HG03175 (cell line): ENCODE measurements around the gene THRAP3.
"Not testable (repeated sequence)": the region's sequence is repeated elsewhere in the genome, so short reads cannot be mapped to it uniquely, and the experiment has no call there.

Source experiments
- ATAC-seq: cut with Tn5 transposase; IDR thresholded peaks from one replicate; pipeline ENCODE4 v1.9.1; 2021; ENCODE audit warnings: mild to moderate bottlenecking, moderate library complexity; ENCODE audit not compliant: unreplicated experiment

Gene THRAP3

DNA sequence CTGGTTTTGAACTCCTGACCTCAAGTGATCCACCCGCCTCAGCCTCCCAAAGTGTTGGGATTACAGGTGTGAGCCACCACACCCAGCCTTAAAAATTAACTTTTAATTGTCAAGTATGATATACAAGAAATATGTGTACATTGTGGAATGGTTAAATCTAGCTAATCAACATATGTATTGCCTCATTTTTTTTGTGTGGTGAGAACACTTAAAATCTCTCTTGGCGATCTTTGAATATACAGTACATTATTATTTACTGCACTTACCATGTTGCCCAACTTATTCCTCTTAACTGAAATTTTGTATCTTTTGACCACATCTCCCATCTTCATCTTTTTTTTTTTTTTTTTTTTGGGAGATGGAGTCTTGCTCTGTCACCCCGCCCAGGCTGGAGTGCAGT lies 23.3 kb downstream of the THRAP3 start:
- ATAC-seq = no peak

DNA sequence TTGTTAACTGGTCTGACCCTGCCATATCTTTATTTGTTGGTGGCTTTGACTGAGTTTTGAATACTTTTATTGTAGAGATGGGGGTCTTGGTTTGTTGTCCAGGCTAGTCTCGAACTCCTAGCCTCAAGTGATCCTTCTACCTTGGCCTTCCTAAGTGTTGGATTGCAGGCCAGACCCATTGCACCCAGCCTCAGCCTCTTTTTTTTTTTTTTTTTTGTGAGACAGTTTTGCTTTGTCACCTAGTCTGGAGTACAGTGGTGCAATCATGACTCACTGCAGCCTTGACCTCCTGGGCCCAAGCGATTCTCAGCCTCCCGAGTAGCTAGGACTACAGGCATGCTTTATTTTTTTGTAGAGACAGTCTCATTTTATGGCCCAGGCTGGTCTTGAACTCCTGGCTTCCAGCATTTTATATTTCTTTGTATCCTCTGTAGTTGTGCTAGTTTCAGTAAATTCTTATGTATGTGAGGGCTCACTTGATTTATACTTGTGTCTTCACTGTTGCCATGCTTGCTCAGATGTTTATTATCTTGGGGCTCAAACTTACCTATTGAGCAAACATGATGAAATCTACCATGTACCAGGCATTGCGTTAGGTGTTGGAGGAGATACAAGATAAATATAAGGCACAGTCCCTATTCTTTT lies 24.1 kb downstream of the THRAP3 start:
- ATAC-seq = no peak

DNA sequence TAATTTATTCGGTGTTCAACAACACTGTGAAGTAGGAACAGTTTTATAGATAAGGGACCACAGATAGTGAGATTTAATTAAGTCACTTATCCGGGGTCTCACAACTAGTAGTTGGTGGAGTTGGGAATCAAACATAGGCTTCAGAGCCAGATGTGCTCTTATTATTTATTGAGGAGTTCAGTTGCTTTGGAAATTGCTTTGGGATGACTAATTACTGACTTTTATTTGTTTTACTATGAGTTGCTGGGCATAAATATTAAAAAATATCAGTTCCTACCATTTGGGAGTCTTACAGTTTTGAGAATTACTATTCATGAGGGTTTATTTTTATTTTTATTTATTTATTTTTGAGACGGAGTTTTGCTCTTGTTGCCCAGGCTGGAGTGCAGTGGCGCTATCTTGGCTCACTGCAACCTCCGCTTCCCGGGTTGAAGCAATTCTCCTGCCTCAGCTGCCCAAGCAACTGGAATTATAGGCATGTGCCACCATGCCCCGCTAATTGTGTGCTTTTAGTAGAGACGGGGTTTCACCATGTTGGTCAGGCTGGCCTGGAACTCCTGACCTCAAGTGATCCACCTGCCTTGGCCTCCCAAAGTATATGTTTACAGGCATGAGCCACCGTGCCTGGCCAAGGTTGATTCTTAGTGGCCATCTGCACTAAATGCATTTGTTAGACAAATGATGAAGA lies 27.7 kb downstream of the THRAP3 start:
- ATAC-seq = no peak

DNA sequence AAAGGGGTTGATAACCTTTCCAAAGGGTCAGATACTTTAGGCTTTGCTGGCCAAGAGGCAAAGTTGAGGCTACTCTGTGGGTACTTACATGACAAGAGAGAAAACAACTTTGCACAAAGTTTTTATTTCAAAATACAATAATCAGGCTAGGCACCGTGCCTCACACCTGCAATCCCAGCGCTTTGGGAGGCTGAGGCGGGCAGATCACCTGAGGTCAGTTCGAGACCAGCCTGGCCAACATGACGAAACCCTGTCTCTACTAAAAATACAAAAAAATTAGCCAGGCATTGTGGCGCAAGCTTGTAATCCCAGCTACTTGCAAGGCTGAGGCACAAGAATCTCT lies 28.2 kb downstream of the THRAP3 start:
- not testable (repeated sequence) for ATAC-seq

DNA sequence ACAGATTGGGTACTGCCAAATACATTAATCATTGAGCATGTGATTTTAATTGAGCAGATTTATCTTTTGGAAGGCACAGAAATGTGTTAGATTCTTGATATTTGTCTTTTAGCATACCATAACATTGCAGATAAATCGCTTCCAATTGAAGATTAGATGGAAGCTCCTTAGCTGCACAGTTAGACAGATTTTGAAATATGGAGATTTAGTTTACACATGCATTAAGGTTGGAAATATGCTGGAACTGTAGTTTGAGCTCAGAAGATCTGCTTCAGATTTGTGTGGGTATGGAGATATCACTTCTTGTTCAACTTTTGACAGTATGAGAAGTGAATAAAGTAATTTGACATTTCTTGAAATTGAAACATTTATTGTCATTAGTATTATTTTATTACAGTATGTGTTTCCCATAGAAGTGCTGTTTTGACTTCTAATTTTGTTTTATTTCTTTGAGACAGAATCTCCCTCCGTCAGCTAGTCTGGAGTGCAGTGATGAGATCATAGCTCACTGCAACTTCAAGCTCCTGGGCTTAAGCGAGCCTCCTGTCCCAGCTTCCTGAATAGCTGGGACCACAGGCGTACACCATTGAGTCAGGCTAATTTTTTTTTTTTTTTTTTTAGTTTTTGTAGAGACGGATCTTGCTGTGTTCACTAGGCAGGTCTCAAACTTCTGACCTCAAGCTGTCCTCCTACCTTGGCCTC lies 29.1 kb downstream of the THRAP3 start:
- no peak for ATAC-seq

DNA sequence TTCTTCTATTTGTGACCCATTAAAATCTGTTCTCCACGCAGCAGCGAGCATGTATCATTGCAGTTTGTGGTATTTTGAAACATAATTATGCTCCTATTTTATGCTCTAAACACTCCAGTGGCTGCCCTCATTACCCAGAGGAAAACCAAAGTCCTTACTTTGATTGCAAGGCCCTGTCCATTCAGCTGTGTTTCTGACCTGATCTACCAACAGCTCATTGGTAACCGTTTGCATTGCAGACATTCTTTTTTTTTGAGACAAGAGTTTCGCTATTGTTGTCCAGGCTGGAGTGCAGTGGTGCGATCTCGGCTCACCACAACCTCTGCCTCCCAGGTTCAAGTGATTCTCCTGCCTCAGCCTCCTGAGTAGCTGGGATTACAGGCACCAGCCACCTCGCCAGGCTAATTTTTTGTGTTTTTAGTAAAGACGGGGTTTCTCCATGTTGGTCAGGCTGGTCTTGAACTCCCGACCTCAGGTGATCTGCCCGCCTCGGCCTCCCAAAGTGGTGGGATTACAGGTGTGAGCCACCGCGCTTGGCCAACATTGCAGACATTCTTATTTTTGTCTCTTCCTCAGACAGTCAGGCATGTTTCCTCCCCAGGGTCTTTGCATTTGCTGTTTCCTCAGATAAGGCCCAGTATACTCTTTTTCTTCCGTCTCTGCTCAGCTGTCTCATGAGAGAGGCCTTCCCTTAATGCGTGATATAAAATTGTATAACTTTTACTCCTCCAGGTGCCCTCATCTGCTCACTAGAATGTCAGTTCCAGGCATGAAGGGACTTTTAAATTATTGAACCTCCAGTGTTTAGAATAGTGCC lies 32.5 kb downstream of the THRAP3 start:
- no peak for ATAC-seq

DNA sequence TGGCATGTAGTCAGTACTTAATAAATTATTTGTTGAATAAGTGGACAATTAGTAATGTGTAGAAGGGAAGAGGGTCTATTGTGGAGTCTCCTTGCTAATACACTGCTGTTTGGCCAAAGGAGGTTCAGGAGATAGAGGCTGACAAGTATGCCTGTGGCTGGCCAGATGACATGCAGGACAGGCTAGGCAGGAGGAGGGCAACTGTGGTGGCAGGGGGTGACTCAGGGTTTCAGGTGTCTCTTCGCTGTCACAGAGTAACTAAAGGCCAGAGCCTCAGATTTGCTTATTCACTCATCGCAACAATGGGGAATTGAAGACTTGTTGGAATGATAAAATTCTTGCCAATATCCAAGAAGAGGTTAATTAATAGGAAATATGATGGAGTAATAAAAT lies 33.1 kb downstream of the THRAP3 start:
- no peak for ATAC-seq

DNA sequence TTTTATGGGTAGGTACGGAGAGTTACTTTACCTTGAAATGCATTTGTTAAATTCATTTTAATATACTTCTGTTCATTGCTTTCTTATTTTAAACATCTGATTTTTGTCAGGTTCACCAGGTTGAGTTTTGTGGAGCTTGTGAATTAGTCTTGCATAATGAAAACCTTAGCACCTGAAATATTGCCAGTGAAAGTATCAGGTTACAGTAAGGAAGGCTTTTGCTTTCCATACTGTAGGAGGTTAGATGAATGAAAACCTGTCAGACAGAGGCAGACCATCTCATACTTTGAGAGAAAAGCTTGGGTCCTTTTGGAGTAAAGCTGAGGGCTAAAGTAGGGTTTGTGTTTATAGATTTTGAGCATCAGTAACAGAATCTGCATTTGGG lies 34.7 kb downstream of the THRAP3 start:
- ATAC-seq = no peak

DNA sequence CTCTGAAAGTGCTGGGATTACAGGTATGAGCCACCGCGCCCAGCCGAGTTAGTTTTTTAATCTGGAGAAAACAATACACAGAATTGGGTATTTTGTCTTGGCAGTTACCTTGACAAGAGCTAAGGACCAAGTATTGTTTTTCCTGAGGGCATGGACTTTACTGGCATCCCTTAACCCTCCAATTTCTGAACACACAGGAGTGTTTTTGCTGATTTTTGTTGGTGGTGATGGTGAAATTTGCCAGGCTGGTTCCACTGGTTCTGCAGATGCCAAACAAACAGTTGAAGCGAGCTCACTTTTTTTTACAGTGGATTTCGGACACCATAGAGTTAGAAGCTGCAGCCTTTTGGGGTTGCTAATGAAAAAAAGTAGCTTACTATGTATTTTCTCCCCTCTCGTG lies 44.7 kb downstream of the THRAP3 start:
- ATAC-seq = no peak

DNA sequence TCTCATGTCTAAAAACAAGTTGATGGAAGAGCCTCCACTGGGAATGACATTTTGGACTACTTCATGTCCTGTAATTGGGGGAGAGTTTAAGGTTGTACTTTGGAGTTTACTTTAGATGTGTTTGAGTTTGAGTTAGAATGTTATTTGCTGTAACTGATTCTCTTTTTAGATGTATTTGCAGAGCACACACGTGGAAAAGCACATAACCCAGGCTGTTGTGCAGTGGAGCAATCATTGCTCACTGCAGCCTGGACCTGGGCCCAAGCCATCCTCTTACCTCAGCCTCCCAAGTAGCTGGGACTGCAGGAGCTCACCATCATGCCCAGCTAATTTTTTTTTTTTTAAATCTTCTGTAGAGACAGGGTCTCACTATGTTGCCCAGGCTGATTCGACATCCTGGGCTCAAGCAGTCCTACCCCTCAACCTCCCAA lies 45.2 kb downstream of the THRAP3 start:
- ATAC-seq = no peak

DNA sequence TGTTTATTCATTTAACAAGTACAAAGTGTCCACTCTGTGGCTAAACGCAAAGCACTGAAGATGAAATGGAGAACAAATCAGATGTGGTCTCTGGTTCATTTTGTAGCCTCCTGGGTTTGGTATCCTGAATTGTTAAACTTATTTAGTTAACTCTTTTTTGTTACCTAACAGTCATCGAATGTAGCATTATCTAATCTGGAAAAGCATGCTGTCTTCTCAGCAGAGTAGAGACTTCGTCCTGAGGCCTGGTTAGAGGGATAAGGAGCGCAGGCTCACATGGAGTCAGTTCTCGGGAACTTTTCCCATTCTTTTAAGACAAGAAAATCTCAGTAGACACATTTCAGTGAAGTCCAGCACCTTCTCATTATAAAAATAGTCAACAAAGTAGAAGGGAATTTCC lies 48.8 kb downstream of the THRAP3 start:
- no peak for ATAC-seq

DNA sequence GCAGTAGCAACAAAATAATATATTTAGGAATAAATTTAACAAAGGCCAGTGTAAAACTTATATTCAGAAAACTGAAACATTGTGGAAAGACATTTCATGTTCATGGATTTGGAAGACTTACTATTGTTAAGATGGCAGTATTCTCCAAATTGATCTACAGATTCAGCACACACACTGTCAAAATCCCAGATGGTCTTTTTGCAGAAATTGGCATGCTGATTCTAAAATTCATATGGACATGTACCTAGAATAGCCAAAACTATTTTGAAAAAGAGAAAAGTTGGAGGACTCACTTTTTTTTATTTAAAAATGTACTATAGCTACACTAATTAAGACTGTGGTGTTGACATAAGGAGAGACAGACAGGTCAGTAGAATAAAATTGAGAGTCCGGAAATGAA lies 50.0 kb downstream of the THRAP3 start:
- ATAC-seq = no peak

DNA sequence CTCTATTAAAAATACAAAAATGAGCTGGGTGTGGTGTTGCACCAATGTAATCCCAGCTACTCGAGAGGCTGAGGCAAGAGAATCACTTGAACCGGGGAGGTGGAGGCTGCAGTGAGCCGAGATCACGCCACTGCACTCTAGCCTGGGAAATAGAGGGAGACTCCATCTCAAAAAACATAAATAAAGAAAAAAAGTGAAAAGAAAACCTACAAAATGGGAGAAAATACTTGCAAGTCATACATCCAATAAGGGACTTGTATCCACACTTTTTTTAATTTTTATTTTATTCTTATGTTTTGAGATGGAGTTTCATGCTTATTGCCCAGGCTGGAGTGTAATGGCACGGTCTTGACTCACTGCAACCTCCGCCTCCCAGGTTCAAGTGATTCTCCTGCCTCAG lies 52.4 kb downstream of the THRAP3 start:
- no peak for ATAC-seq

DNA sequence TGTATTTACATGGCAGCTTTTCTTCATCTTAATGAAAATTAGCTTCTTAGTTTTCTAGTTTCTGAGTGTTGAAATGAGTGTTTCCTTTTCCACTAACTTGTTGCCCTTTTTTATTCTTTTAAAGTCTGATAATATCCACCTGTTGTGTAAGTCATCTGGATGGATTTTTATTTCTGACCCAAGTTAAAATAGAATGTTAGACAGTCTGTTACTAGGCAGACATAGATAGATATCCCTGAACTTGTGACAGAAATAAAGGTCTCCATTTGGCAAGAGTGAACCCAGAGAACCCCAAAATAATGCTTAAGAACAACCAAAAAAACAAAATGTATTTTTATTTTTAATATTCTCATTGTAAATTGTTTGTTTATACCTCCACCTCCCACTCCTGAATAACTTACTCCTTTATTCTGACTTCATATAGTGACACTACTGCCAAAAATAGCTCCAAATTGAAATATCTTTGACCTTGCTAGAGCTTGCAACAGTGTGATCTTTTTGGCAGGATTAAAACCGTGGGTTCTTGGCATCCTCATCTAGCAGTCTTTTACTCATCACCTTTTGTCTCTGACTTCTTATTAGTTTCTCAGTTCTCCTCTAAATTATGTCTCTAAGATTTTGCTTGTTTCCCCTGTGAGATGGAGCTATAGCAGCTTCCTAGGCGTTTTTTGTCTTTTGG lies 55.0 kb downstream of the THRAP3 start:
- ATAC-seq = no peak

DNA sequence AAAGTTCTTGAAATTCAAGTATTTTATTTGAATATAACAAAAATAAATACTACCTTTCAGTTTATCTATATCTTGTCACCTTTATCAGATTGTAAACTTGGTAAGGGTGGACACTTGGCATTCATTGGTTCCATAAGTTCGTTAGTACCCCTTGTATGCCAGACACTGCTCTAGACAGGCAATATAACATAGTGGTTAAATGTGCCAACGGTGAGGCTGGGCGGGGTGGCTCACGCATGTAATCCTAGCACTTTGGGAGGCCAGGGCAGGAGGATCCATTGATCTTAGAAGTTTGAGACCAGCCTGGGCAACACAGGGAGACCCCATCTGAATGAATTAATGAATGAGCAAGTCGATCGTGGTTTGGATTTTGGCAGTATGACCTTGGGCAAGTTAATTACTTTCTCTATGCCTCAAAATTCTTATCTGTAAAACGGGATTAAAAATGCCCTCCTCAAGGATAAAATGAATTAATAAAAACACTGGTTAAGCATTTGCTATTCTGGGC lies 55.6 kb downstream of the THRAP3 start:
- no peak for ATAC-seq

DNA sequence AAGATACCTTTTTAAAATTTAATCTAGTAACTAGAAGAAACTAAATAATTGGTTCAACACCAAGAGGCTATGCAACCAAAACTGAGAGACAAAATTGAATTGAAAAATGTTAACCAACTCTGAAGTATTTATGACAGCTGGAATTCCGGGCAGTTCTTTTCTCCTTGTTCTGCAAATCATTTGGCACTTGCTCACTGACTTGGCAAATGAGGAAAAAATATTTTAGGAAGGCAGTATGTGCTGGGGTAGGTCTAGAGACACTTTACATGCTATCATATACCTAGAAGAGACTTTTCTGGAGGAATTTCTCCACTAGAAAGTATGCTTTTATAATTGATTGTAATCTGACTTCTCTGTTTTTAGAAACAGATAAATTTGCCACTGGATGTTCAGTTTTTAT lies 59.8 kb downstream of the THRAP3 start:
- no peak for ATAC-seq

DNA sequence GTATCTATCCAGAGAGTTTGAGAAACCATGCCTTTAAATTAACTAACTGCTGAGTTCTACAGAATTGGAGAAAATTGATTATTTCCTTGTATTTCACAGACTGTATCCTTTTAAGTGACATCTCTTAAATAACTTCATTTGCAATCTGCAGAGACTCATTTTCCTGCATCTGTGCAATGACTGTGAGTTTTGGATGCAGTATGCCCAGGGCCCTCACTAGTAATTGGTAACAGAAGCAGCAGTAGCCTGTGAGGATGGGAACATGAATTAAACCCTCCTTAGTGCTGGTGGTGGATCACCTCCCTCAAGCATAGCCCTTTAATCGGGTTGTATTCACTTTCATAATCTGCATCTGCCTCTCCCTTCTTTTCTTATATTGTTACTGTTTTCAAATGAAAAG lies 60.3 kb downstream of the THRAP3 start:
- no peak for ATAC-seq

DNA sequence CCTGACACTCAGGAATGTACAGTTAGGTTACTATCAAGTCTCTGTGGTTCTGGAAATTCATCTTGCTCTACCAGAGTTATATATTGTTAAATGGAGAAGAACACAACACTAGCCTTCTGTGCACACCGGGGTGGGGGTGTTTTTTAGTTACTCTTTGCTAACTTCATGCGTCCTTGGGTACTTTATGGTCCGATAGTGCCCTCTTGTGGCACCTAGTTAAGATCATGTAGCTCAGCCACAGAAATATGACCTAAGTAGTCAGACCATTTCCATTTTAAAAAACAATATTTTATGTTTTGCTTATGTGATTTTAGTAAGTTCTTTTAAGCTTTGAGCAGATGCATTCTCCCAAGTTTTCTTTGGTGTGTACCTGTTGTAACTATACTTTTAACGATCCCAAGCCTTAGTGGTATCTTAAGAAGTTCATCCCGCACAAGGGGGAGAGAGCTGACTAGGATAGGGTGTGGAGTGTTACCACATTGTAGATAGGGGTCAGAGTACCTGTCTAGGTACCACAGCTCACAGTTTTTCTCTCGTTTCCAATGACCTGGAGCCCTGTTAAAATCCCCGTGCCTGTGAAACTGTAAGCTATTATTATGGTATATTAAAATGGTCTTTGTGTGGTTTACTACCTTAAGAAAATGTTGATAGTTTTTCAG lies 61.3 kb downstream of the THRAP3 start:
- ATAC-seq = no peak

DNA sequence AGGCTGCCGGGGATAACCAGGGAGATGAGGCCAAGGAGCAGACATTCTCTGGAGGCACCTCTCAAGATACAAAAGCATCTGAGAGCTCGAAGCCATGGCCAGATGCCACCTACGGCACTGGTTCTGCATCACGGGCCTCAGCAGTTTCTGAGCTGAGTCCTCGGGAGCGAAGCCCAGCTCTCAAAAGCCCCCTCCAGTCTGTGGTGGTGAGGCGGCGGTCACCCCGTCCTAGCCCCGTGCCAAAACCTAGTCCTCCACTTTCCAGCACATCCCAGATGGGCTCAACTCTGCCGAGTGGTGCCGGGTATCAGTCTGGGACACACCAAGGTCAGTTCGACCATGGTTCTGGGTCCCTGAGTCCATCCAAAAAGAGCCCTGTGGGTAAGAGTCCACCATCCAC lies 62.6 kb downstream of the THRAP3 start:
- no peak for ATAC-seq

DNA sequence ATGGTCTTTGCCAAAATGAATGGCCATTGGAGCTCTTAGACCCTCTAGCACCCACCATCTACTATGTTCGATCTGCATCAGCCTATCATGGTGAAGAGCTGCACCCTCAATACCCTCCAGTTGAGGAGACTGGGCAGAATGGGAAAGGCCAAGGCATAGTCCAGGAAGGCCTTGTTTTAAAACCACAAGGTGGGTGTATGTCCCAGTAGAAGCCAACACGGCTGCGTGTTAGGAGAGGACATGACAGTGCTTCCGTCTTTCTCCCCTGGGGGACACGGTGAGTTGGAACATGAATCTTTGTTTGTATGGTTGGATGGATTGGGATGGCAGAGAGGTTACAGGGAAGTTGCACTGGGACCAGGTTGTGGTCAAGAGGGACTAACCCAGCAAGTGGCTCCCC lies 63.4 kb downstream of the THRAP3 start:
- no peak for ATAC-seq
